Smooth muscle cell (in vitro differentiated cells): Measurements from ENCODE around the gene CCL22. TPM values are rescaled to one million over a fixed set of nuclear protein-coding genes. Genes with fewer than 3 reads are reported as not detected.
"Not testable (repeated sequence)": the region's sequence is repeated elsewhere in the genome, so short reads cannot be mapped to it uniquely, and the experiment has no call there.

Experiments used
- DNase-seq: peaks from one replicate; lab custom pipeline; 2025; ENCODE audit not compliant: unreplicated experiment; lab: John Stamatoyannopoulos, UW
- H2AFZ ChIP-seq: fragments of 200-600 bp; sonication (generic); 2 replicates; pipeline ENCODE4 v1.6.0; 2016; ENCODE audit warnings: antibody characterized with exemption, low read depth, mild to moderate bottlenecking
- H3F3A ChIP-seq: fragments of 200-600 bp; sonication (generic); 2 replicates; pipeline ENCODE4 v1.6.0; 2017; ENCODE audit warnings: antibody characterized with exemption, low read depth
- H3K27ac ChIP-seq: fragments of 200-600 bp; sonication (generic); 2 replicates; pipeline ENCODE4 v1.5.1; 2016; ENCODE audit warnings: low read depth, mild to moderate bottlenecking
- H3K27me3 ChIP-seq: fragments of 200-600 bp; sonication (generic); 2 replicates; pipeline ENCODE4 v1.6.1; 2016; ENCODE audit warnings: low read depth, mild to moderate bottlenecking
- H3K36me3 ChIP-seq: fragments of 200-600 bp; sonication (generic); 2 replicates; pipeline ENCODE4 v1.5.1; 2016; ENCODE audit warnings: low read depth
- H3K4me1 ChIP-seq: fragments of 200-600 bp; sonication (generic); 2 replicates; pipeline ENCODE4 v1.5.1; 2016; ENCODE audit warnings: low read depth
- H3K4me2 ChIP-seq: fragments of 200-600 bp; sonication (generic); 2 replicates; pipeline ENCODE4 v1.6.0; 2016; ENCODE audit warnings: mild to moderate bottlenecking
- H3K4me3 ChIP-seq: fragments of 200-600 bp; sonication (generic); 2 replicates; pipeline ENCODE4 v1.5.1; 2016; ENCODE audit warnings: mild to moderate bottlenecking
- H3K79me2 ChIP-seq: fragments of 200-600 bp; sonication (generic); 2 replicates; pipeline ENCODE4 v1.6.0; 2016; ENCODE audit warnings: low read depth, mild to moderate bottlenecking
- H3K9ac ChIP-seq: fragments of 200-600 bp; sonication (generic); 2 replicates; pipeline ENCODE4 v1.6.0; 2016; ENCODE audit warnings: low read depth
- H3K9me3 ChIP-seq: fragments of 200-600 bp; sonication (generic); replicated peaks from 2 replicates; pipeline ENCODE4 v1.5.1; 2016; ENCODE audit warnings: low read depth
- H4K20me1 ChIP-seq: fragments of 200-600 bp; sonication (generic); 2 replicates; pipeline ENCODE4 v1.6.0; 2016; ENCODE audit warnings: low read depth
- CTCF ChIP-seq: fragments of 200-600 bp; sonication (generic); IDR thresholded peaks from 2 replicates; pipeline ENCODE4 v1.5.1; 2017; ENCODE audit warnings: borderline replicate concordance, mild to moderate bottlenecking, antibody characterized with exemption; ENCODE audit not compliant: insufficient read depth, poor library complexity, severe bottlenecking
- WGBS: methylation state at CpG from one replicate; pipeline ENCODE4 v1.1.7; 2016; ENCODE audit warnings: low lambda C conversion rate; 5-methylcytosine and 5-hydroxymethylcytosine counted together
- polyA plus RNA-seq: library from polyadenylated mRNA; unstranded; fragments of >200 nt; fragmentation: Nextera tagmentation; extraction: Ambion mirVana; gene quantifications from 2 replicates; pipeline ENCODE4 v1.2.1, GENCODE V29; 2016
- total RNA-seq: library from RNA; depleted of rRNA; stranded (reverse); fragments of >200 nt; gene quantifications from 2 replicates; pipeline ENCODE4 v1.2.3, GENCODE V29; 2014

Gene CCL22
- total and polyA plus RNA-seq, 2 experiments from 2014 or later: not detected

GRCh38 chr16:57373117-57373947 is 14.7 kb downstream of the CCL22 start:
- peak overlapping the region; percentile 70 for H3K4me2 ChIP-seq
- 49% methylated on average over 9 of the region's 9 CpGs for WGBS
- peak overlapping the region; percentile 18 for H3K9ac ChIP-seq
- peak overlapping the region; percentile 59 for H3K27ac ChIP-seq
- H4K20me1 ChIP-seq: no peaks in the 10 kb centered on the region
- no peaks in the 10 kb centered on the region for H3K79me2 ChIP-seq
- peaks cover 35% of the 10 kb centered on the region for H3K4me1 ChIP-seq
- H2AFZ ChIP-seq: no peak overlapping the region
- H3K4me3 ChIP-seq: peak overlapping the region; percentile 40
- no peak for DNase-seq
- H3F3A ChIP-seq: peaks cover 7% of the 10 kb centered on the region
- no peaks in the 10 kb centered on the region for H3K27me3 ChIP-seq
- no peaks in the 10 kb centered on the region for H3K9me3 ChIP-seq
- no peak for TF ChIP-seq CTCF
- no peaks in the 10 kb centered on the region for H3K36me3 ChIP-seq

GRCh38 chr16:57374067-57374534 is 15.5 kb downstream of the CCL22 start:
- H3K27ac ChIP-seq: peak overlapping the region; percentile 59
- peaks cover 35% of the 10 kb centered on the region for H3K4me1 ChIP-seq
- no peak overlapping the region for H2AFZ ChIP-seq
- peak overlapping the region; percentile 70 for H3K4me2 ChIP-seq
- no peak for TF ChIP-seq CTCF
- 42% methylated on average over 9 of the region's 9 CpGs for WGBS
- DNase-seq: no peak
- H3K4me3 ChIP-seq: no peak overlapping the region
- no peak overlapping the region for H3K9ac ChIP-seq
- H3K79me2 ChIP-seq: no peaks in the 10 kb centered on the region
- no peaks in the 10 kb centered on the region for H3K9me3 ChIP-seq
- no peaks in the 10 kb centered on the region for H3K36me3 ChIP-seq
- peaks cover 12% of the 10 kb centered on the region for H3F3A ChIP-seq
- H3K27me3 ChIP-seq: no peaks in the 10 kb centered on the region
- H4K20me1 ChIP-seq: no peaks in the 10 kb centered on the region

GRCh38 chr16:57374925-57375465 is 16.4 kb downstream of the CCL22 start:
- not testable (repeated sequence) for H3K4me3 ChIP-seq
- 93% methylated on average over 8 of the region's 8 CpGs for WGBS

GRCh38 chr16:57376313-57376818 is 17.8 kb downstream of the CCL22 start:
- Histone ChIP-seq H4K20me1 (no peaks in the 10 kb centered on the region), H3K4me3 (no peak overlapping the region), H3K27me3 (no peaks in the 10 kb centered on the region), H3K9ac (no peak overlapping the region), H3K36me3 (no peaks in the 10 kb centered on the region), H3K79me2 (no peaks in the 10 kb centered on the region), H3K27ac (no peak overlapping the region), H3F3A (peaks cover 12% of the 10 kb centered on the region), H2AFZ (no peak overlapping the region), H3K4me2 (no peak overlapping the region), H3K4me1 (peaks cover 35% of the 10 kb centered on the region), H3K9me3 (no peaks in the 10 kb centered on the region)
- WGBS: 96% methylated on average over 3 of the region's 3 CpGs
- DNase-seq: no peak
- TF ChIP-seq CTCF: no peak

More at GRCh38 chr16:57374925-57375465, 16.4 kb downstream of the CCL22 start:
- not testable (repeated sequence) for H4K20me1 ChIP-seq, H2AFZ ChIP-seq, DNase-seq, H3K36me3 ChIP-seq, H3K27ac ChIP-seq, H3K79me2 ChIP-seq, H3K9me3 ChIP-seq, H3K27me3 ChIP-seq, H3K9ac ChIP-seq, H3K4me2 ChIP-seq
- H3F3A ChIP-seq: peaks cover 12% of the 10 kb centered on the region
- H3K4me1 ChIP-seq: peaks cover 35% of the 10 kb centered on the region
